Osteoblast (primary cell): ENCODE data around the gene SCYGR4. TPM values are rescaled to one million over a fixed set of nuclear protein-coding genes. Genes with fewer than 3 reads are reported as not detected.
"Not testable (repeated sequence)": the region's sequence is repeated elsewhere in the genome, so short reads cannot be mapped to it uniquely, and the experiment has no call there.

Source experiments
- DNase-seq: peaks from one replicate; pipeline ENCODE4 v3.0.0; 2011; ENCODE audit warnings: low spot score, mixed read lengths; ENCODE audit not compliant: insufficient read length; ENCODE audit errors: missing footprints
- H2AFZ ChIP-seq: 2 replicates; pipeline ENCODE4 v1.6.0; 2011; ENCODE audit warnings: mild to moderate bottlenecking, low read length
- H3K27ac ChIP-seq: 2 replicates; pipeline ENCODE4 v1.5.1; 2011; ENCODE audit warnings: mild to moderate bottlenecking, low read depth, low read length, moderate library complexity
- H3K27me3 ChIP-seq: 2 replicates; pipeline ENCODE4 v1.6.0; 2012; ENCODE audit warnings: mild to moderate bottlenecking, control low read depth, inconsistent platforms, low read length, moderate library complexity; ENCODE audit not compliant: insufficient read depth
- H3K36me3 ChIP-seq: 2 replicates; pipeline ENCODE4 v1.5.1; 2011; ENCODE audit warnings: mild to moderate bottlenecking, low read length, control low read depth, moderate library complexity; ENCODE audit not compliant: insufficient read depth
- H3K4me1 ChIP-seq: 2 replicates; pipeline ENCODE4 v1.5.1; 2011; ENCODE audit warnings: mild to moderate bottlenecking, low read length, control low read depth, moderate library complexity; ENCODE audit not compliant: insufficient read depth
- H3K4me2 ChIP-seq: 2 replicates; pipeline ENCODE4 v1.6.0; 2011; ENCODE audit warnings: mild to moderate bottlenecking, low read length; ENCODE audit not compliant: insufficient read depth
- H3K4me3 ChIP-seq: fragments of 200-600 bp; sonication (generic); 3 replicates; pipeline ENCODE4 v1.5.1; 2012; ENCODE audit warnings: mild to moderate bottlenecking, low read length, inconsistent platforms; ENCODE audit not compliant: insufficient read depth
- H3K79me2 ChIP-seq: 2 replicates; pipeline ENCODE4 v1.6.0; 2012; ENCODE audit warnings: mild to moderate bottlenecking, low read length, control low read depth, inconsistent platforms; ENCODE audit not compliant: insufficient read depth
- H3K9me3 ChIP-seq: 2 replicates; pipeline ENCODE4 v1.5.1; 2011; ENCODE audit warnings: low read depth, low read length, control low read depth
- H4K20me1 ChIP-seq: 2 replicates; pipeline ENCODE4 v1.6.0; 2012; ENCODE audit warnings: mild to moderate bottlenecking, low read length, control low read depth; ENCODE audit not compliant: insufficient read depth
- total RNA-seq: library from RNA; depleted of rRNA; stranded (reverse); fragments of >200 nt; gene quantifications from 2 replicates; pipeline ENCODE4 v1.2.3, GENCODE V29; 2012
- TF ChIP-seq, protein P1 (sequence below): IDR thresholded peaks from 2 replicates; pipeline ENCODE4 v1.5.1; 2011; ENCODE audit warnings: mild to moderate bottlenecking, low read depth, low read length, moderate library complexity; ENCODE audit errors: extremely low read depth

The SCYGR4 gene
- total RNA-seq, 1 donor: not detected

- TF ChIP-seq, protein P1, sequence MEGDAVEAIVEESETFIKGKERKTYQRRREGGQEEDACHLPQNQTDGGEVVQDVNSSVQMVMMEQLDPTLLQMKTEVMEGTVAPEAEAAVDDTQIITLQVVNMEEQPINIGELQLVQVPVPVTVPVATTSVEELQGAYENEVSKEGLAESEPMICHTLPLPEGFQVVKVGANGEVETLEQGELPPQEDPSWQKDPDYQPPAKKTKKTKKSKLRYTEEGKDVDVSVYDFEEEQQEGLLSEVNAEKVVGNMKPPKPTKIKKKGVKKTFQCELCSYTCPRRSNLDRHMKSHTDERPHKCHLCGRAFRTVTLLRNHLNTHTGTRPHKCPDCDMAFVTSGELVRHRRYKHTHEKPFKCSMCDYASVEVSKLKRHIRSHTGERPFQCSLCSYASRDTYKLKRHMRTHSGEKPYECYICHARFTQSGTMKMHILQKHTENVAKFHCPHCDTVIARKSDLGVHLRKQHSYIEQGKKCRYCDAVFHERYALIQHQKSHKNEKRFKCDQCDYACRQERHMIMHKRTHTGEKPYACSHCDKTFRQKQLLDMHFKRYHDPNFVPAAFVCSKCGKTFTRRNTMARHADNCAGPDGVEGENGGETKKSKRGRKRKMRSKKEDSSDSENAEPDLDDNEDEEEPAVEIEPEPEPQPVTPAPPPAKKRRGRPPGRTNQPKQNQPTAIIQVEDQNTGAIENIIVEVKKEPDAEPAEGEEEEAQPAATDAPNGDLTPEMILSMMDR: no peak
- H3K4me2 ChIP-seq: no peak overlapping the region
- H4K20me1 ChIP-seq: no peaks in the 10 kb centered on the region
- H3K27me3 ChIP-seq: peaks cover 2% of the 10 kb centered on the region
- no peak for DNase-seq
- H3K36me3 ChIP-seq: no peaks in the 10 kb centered on the region
- H3K27ac ChIP-seq: no peak overlapping the region
- H3K4me1 ChIP-seq: no peaks in the 10 kb centered on the region
- H3K4me3 ChIP-seq: no peak overlapping the region
- H3K9me3 ChIP-seq: no peaks in the 10 kb centered on the region
- H3K79me2 ChIP-seq: no peaks in the 10 kb centered on the region
- H2AFZ ChIP-seq: no peak overlapping the region
These were observed 19.3 kb upstream of the SCYGR4 start for GRCh38 chr2:227597998-227598397.

- not testable (repeated sequence) for H3K27me3 ChIP-seq, H3K36me3 ChIP-seq, H3K9me3 ChIP-seq, H4K20me1 ChIP-seq, H3K79me2 ChIP-seq, H3K4me3 ChIP-seq, H3K4me1 ChIP-seq, DNase-seq, H2AFZ ChIP-seq, H3K27ac ChIP-seq, H3K4me2 ChIP-seq
These were observed 18.3 kb upstream of the SCYGR4 start, which contains the start of gene SCYGR2 for GRCh38 chr2:227598835-227599503. TSS of gene SCYGR2 (plus strand) at chr2:227598893. CDS start at chr2:227598893, 0 bp downstream.

DNA sequence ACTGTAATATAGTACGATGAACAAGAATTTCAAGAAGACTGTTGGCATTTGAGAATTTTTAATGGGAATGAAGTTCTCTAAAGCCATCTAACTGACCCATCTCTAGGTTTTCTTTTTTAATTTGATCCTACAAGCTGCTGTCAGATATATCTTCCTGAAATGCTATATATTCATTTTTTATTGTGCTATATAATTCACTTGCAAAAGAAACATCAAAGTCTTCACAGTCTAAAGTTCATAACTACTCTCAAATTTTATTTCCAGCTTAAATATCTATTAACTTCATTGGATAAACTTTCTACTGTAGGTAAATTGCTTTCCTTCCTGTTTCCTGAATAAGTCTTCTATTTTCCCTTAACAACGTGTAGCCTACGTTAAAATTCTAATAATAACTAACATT, 14.9 kb upstream of the SCYGR4 start:
- DNase-seq: no peak
- Histone ChIP-seq H4K20me1 (no peaks in the 10 kb centered on the region), H3K4me1 (no peaks in the 10 kb centered on the region), H2AFZ (no peak overlapping the region), H3K36me3 (no peaks in the 10 kb centered on the region), H3K79me2 (no peaks in the 10 kb centered on the region), H3K9me3 (no peaks in the 10 kb centered on the region), H3K4me3 (no peak overlapping the region), H3K27ac (no peak overlapping the region), H3K4me2 (no peak overlapping the region), H3K27me3 (peaks cover 2% of the 10 kb centered on the region)
- TF ChIP-seq, protein P1: no peak

DNA sequence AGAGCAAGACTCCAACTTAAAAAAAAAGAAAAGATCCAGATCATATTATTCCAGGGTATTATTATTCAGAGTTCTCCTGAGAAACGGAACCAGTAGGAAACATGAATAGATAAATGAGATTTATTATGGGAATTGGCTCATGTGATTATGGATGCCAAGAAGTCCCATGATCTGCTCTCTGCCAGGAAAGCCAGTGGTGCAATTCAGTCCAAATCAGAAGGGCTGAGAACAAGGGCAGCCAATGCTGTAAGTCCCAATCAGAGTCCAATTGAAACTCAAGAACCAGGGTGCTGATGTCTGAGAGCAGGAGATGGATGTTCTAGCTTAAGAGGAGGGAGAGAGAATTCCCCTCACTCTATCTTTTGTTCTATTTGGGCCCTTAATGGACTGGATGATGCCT, 10.8 kb upstream of the SCYGR4 start:
- Histone ChIP-seq H3K27ac (no peak overlapping the region), H2AFZ (no peak overlapping the region), H3K36me3 (no peaks in the 10 kb centered on the region), H3K4me1 (no peaks in the 10 kb centered on the region), H3K4me2 (no peak overlapping the region), H3K27me3 (no peaks in the 10 kb centered on the region), H3K4me3 (no peak overlapping the region), H4K20me1 (no peaks in the 10 kb centered on the region), H3K79me2 (no peaks in the 10 kb centered on the region), H3K9me3 (no peaks in the 10 kb centered on the region)
- DNase-seq: no peak
- TF ChIP-seq, protein P1: no peak
